HepG2 (cell line): ENCODE results near the gene HEPACAM. TPM values are rescaled to one million over a fixed set of nuclear protein-coding genes. Genes with fewer than 3 reads are reported as not detected.

Experiments
- ARID3A ChIP-seq: IDR thresholded peaks from 2 replicates; pipeline ENCODE4 v1.6.1; 2012; ENCODE audit warnings: low read depth, low read length, improper control_type of control experiment
- HMGXB3 ChIP-seq: sonication (generic); formaldehyde crosslinking; IDR thresholded peaks from 2 replicates; pipeline ENCODE4 v1.4.0; 2020; ENCODE audit warnings: missing genetic modification reagents, borderline replicate concordance
- HNF4G ChIP-seq, 2 experiments: sonication (generic) in 1 of 2; formaldehyde crosslinking in 1 of 2; IDR thresholded peaks; 2 replicates each; pipeline versions ENCODE4 v1.4.0 to v1.6.1; 2011 to 2020; ENCODE audit warnings: borderline replicate concordance in 2 of 2, low read depth in 2 of 2, mild to moderate bottlenecking in 2 of 2, low read length in 1 of 2, missing genetic modification reagents in 1 of 2, moderate library complexity in 1 of 2
- ISL2 ChIP-seq: sonication (generic); formaldehyde crosslinking; IDR thresholded peaks from 2 replicates; pipeline ENCODE4 v1.5.0; 2020; ENCODE audit warnings: missing genetic modification reagents
- KAT2B ChIP-seq: fragments of 150-350 bp; IDR thresholded peaks from 2 replicates; pipeline ENCODE4 v1.6.1; 2014; ENCODE audit warnings: low read depth, low read length, borderline replicate concordance
- MIER3 ChIP-seq: IDR thresholded peaks from 2 replicates; pipeline ENCODE4 v1.6.1; 2016; ENCODE audit warnings: missing compliant biosample characterization, borderline replicate concordance
- MIXL1 ChIP-seq: IDR thresholded peaks from 2 replicates; pipeline ENCODE4 v1.6.1; 2016
- POGZ ChIP-seq: sonication (generic); formaldehyde crosslinking; IDR thresholded peaks from 2 replicates; pipeline ENCODE4 v1.4.0; 2020; ENCODE audit warnings: mild to moderate bottlenecking, missing genetic modification reagents
- RBFOX2 ChIP-seq: fragments of 200-400 bp; formaldehyde crosslinking; IDR thresholded peaks from 2 replicates; pipeline ENCODE4 v1.6.1; 2017; ENCODE audit warnings: low read depth, mild to moderate bottlenecking, low read length
- REST ChIP-seq, 2 experiments: IDR thresholded peaks; 2 replicates each; pipeline ENCODE4 v1.6.1; 2011 to 2012; ENCODE audit warnings: low read length in 2 of 2, borderline replicate concordance in 1 of 2, low read depth in 1 of 2, mild to moderate bottlenecking in 1 of 2, moderate library complexity in 1 of 2
- ZFP1 ChIP-seq: IDR thresholded peaks from 2 replicates; pipeline ENCODE4 v1.6.1; 2016
- ZFY ChIP-seq: sonication (generic); formaldehyde crosslinking; IDR thresholded peaks from 2 replicates; pipeline ENCODE4 v1.4.0; 2020; ENCODE audit warnings: missing genetic modification reagents
- polyA plus RNA-seq, 8 experiments: library from polyadenylated mRNA; depleted of rRNA in 3 of 8; stranded (reverse) in 7 of 8; unstranded in 1 of 8; fragments of >200 nt; fragmentation: Illumina TruSeq in 4 of 8; extraction: Trizol in 4 of 8; gene quantifications; 2 replicates each; pipeline versions ENCODE4 v1.2.1 to v1.2.3, GENCODE V29; 2011 to 2016; ENCODE audit warnings: low read depth in 4 of 8, missing spikeins in 1 of 8, mixed read lengths in 1 of 8; ENCODE audit not compliant: insufficient read depth in 1 of 8
- total RNA-seq, 5 experiments: library from RNA; depleted of rRNA; stranded (reverse); fragments of >200 nt; fragmentation: Illumina TruSeq; extraction: Trizol; gene quantifications; 2 replicates each; pipeline ENCODE4 v1.2.3, GENCODE V29; 2016; ENCODE audit warnings: low read depth in 1 of 5
- TF ChIP-seq, protein P1 (sequence below): sonication (generic); formaldehyde crosslinking; IDR thresholded peaks from 2 replicates; pipeline ENCODE4 v1.5.1; 2020; ENCODE audit warnings: missing genetic modification reagents, mild to moderate bottlenecking, borderline replicate concordance
- TF ChIP-seq, protein P2 (sequence below): sonication (generic); IDR thresholded peaks from 2 replicates; pipeline ENCODE4 v1.6.1; 2016; ENCODE audit warnings: low read depth, borderline replicate concordance

The HEPACAM gene
- total and polyA plus RNA-seq, 2 of the 13 experiments (the other 11 are each of a cell fraction or from before 2014, with no cell fraction given): 66.9 to 121 TPM

- TF ChIP-seq REST (IDR thresholded peaks at IDR 0.05; ENCODE audit: borderline replicate concordance in 1 of 2, low read depth in 1 of 2, low read length in 2 of 2) (0 out of 4 replicates have a peak, but pooled peaks of 1 of the 2 experiments have one; percentile 1), ARID3A (0 out of 2 replicates have a peak, but pooled peaks have one; percentile 41), POGZ (CRISPR knock-in tag) (peak; percentile 43; the same call in 1 of the 2 replicates), RBFOX2 (0 out of 2 replicates have a peak, but pooled peaks have one; percentile 22), ISL2 (CRISPR knock-in tag) (0 out of 2 replicates have a peak, but pooled peaks have one; percentile 8), HNF4G (IDR thresholded peaks at IDR 0.05; ENCODE audit: borderline replicate concordance, low read depth, low read length) (peak; percentile 85), HNF4G (CRISPR knock-in tag; IDR thresholded peaks at IDR 0.05; ENCODE audit: borderline replicate concordance, low read depth) (no peak), ZFY (CRISPR knock-in tag) (0 out of 2 replicates have a peak, but pooled peaks have one; percentile 11), MIXL1 (CRISPR knock-in tag) (0 out of 2 replicates have a peak, but pooled peaks have one; percentile 17), KAT2B (no peak), HMGXB3 (CRISPR knock-in tag) (0 out of 2 replicates have a peak, but pooled peaks have one; percentile 30), ZFP1 (CRISPR knock-in tag) (no peak), MIER3 (peak; percentile 40; the same call in 1 of the 2 replicates)
- TF ChIP-seq, protein P1, sequence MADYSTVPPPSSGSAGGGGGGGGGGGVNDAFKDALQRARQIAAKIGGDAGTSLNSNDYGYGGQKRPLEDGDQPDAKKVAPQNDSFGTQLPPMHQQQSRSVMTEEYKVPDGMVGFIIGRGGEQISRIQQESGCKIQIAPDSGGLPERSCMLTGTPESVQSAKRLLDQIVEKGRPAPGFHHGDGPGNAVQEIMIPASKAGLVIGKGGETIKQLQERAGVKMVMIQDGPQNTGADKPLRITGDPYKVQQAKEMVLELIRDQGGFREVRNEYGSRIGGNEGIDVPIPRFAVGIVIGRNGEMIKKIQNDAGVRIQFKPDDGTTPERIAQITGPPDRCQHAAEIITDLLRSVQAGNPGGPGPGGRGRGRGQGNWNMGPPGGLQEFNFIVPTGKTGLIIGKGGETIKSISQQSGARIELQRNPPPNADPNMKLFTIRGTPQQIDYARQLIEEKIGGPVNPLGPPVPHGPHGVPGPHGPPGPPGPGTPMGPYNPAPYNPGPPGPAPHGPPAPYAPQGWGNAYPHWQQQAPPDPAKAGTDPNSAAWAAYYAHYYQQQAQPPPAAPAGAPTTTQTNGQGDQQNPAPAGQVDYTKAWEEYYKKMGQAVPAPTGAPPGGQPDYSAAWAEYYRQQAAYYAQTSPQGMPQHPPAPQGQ (CRISPR knock-in tag): no peak
- TF ChIP-seq, protein P2, sequence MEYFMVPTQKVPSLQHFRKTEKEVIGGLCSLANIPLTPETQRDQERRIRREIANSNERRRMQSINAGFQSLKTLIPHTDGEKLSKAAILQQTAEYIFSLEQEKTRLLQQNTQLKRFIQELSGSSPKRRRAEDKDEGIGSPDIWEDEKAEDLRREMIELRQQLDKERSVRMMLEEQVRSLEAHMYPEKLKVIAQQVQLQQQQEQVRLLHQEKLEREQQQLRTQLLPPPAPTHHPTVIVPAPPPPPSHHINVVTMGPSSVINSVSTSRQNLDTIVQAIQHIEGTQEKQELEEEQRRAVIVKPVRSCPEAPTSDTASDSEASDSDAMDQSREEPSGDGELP: peak; percentile 56; the same call in 1 of the 2 replicates
Measured at GRCh38 chr11:124934862-124935547, 842 bp downstream of the HEPACAM start (continued).
